GM23248 (cell line): Measurements from ENCODE around the gene CTRL. TPM values are rescaled to one million over a fixed set of nuclear protein-coding genes. Genes with fewer than 3 reads are reported as not detected.
A peak's percentile ranks its signal among the peaks of the same experiment; 100 is the strongest.

ENCODE experiments used
- DNase-seq: peaks from one replicate; pipeline ENCODE4 v3.0.0-alpha.2; 2015
- H2AFZ ChIP-seq: fragments of 200-600 bp; sonication (generic); 2 replicates; pipeline ENCODE4 v1.6.1; 2016; ENCODE audit warnings: antibody characterized with exemption
- H3F3A ChIP-seq: fragments of 200-600 bp; sonication (generic); 2 replicates; pipeline ENCODE4 v1.6.1; 2016; ENCODE audit warnings: mild to moderate bottlenecking, antibody characterized with exemption, mixed run types; ENCODE audit not compliant: insufficient read depth
- H3K27ac ChIP-seq: fragments of 200-600 bp; sonication (generic); 2 replicates; pipeline ENCODE4 v1.5.1; 2016; ENCODE audit warnings: mild to moderate bottlenecking
- H3K27me3 ChIP-seq: fragments of 200-600 bp; sonication (generic); replicated peaks from 2 replicates; pipeline ENCODE4 v1.6.1; 2016; ENCODE audit warnings: mild to moderate bottlenecking; ENCODE audit not compliant: insufficient read depth
- H3K36me3 ChIP-seq: fragments of 200-600 bp; sonication (generic); 2 replicates; pipeline ENCODE4 v1.6.1; 2016; ENCODE audit warnings: low read depth, mild to moderate bottlenecking
- H3K4me1 ChIP-seq: fragments of 200-600 bp; sonication (generic); 2 replicates; pipeline ENCODE4 v1.6.1; 2016; ENCODE audit warnings: mild to moderate bottlenecking; ENCODE audit not compliant: insufficient read depth
- H3K4me2 ChIP-seq: fragments of 200-600 bp; sonication (generic); one replicate; pipeline ENCODE4 v1.6.1; 2016; ENCODE audit warnings: mild to moderate bottlenecking; ENCODE audit not compliant: unreplicated experiment
- H3K4me3 ChIP-seq: fragments of 200-600 bp; sonication (generic); 2 replicates; pipeline ENCODE4 v1.5.1; 2016; ENCODE audit warnings: mild to moderate bottlenecking
- H3K79me2 ChIP-seq: fragments of 200-600 bp; sonication (generic); 2 replicates; pipeline ENCODE4 v1.6.1; 2016; ENCODE audit warnings: mild to moderate bottlenecking; ENCODE audit not compliant: insufficient read depth
- H3K9ac ChIP-seq: fragments of 200-600 bp; sonication (generic); 2 replicates; pipeline ENCODE4 v1.6.1; 2016; ENCODE audit warnings: mild to moderate bottlenecking
- H3K9me2 ChIP-seq: fragments of 200-600 bp; sonication (generic); 2 replicates; pipeline ENCODE4 v1.6.1; 2016; ENCODE audit warnings: mixed run types, mild to moderate bottlenecking, moderate library complexity; ENCODE audit not compliant: insufficient read depth
- H3K9me3 ChIP-seq: fragments of 200-600 bp; sonication (generic); one replicate; pipeline ENCODE4 v1.6.1; 2017; ENCODE audit warnings: low read depth
- H4K20me1 ChIP-seq: fragments of 200-600 bp; sonication (generic); 2 replicates; pipeline ENCODE4 v1.6.0; 2016; ENCODE audit not compliant: insufficient read depth
- EZH2 ChIP-seq: fragments of 200-600 bp; sonication (generic); IDR thresholded peaks from 2 replicates; pipeline ENCODE4 v1.6.1; 2018; ENCODE audit warnings: antibody characterized with exemption, mild to moderate bottlenecking; ENCODE audit not compliant: insufficient read depth, poor library complexity, severe bottlenecking
- EZH2phosphoT487 ChIP-seq: fragments of 200-600 bp; sonication (generic); IDR thresholded peaks from 2 replicates; pipeline ENCODE4 v1.6.1; 2018; ENCODE audit warnings: antibody characterized with exemption, moderate library complexity, mild to moderate bottlenecking, low read depth; ENCODE audit not compliant: insufficient read depth
- WGBS, 2 experiments: methylation state at CpG; one replicate each; pipeline ENCODE4 v1.1.6; 2015 to 2017; ENCODE audit warnings: low lambda C conversion rate in 2 of 2, low coverage in 1 of 2; ENCODE audit errors: missing lambda C conversion rate in 2 of 2; 5-methylcytosine and 5-hydroxymethylcytosine counted together
- in situ Hi-C: fragments of 300-500 bp; cut with MboI; formaldehyde crosslinking; loops from 2 replicates; pipeline ENCODE4 v1.15.0; 2020
- polyA plus RNA-seq: library from polyadenylated mRNA; unstranded; fragments of >200 nt; fragmentation: Nextera tagmentation; extraction: Ambion mirVana; gene quantifications from 2 replicates; pipeline ENCODE4 v1.2.1, GENCODE V29; 2016
- total RNA-seq: library from RNA; depleted of rRNA; stranded (reverse); fragments of >200 nt; shearing (Covaris generic); gene quantifications from 2 replicates; pipeline ENCODE4 v1.2.3, GENCODE V29; 2014

The CTRL gene
- total and polyA plus RNA-seq, 2 experiments from 2014 or later: 3.8 TPM; not detected in 1

GRCh38 chr16:67883872-67884261, 47.8 kb downstream of the CTRL start:
- Histone ChIP-seq H3K9me3 (no peaks in the 10 kb centered on the region), H3F3A (peaks cover 11% of the 10 kb centered on the region), H3K36me3 (peaks cover 7% of the 10 kb centered on the region; the same call in 1 of the 2 replicates), H3K4me3 (no peak overlapping the region), H3K27ac (no peak overlapping the region), H3K9me2 (no peaks in the 10 kb centered on the region), H4K20me1 (no peaks in the 10 kb centered on the region), H3K4me2 (no peak overlapping the region), H3K9ac (no peak overlapping the region), H3K79me2 (no peaks in the 10 kb centered on the region), H3K4me1 (peaks cover 6% of the 10 kb centered on the region; the same call in 1 of the 2 replicates), H2AFZ (no peak overlapping the region), H3K27me3 (no peaks in the 10 kb centered on the region)
- in situ Hi-C loops: no loop called here
- 65 to 66% methylated on average over 11 of the region's 11 CpGs for WGBS, 2 experiments
- TF ChIP-seq EZH2phosphoT487 (no peak), EZH2 (no peak)
- DNase-seq: peak; percentile 61

- H3K9me3 ChIP-seq: no peaks in the 10 kb centered on the region
- no peak overlapping the region for H3K4me3 ChIP-seq
- in situ Hi-C loops: no loop called here
- H3K4me2 ChIP-seq: no peak overlapping the region
- H3K79me2 ChIP-seq: no peaks in the 10 kb centered on the region
- H4K20me1 ChIP-seq: no peaks in the 10 kb centered on the region
- no peak overlapping the region for H3K9ac ChIP-seq
- H3K9me2 ChIP-seq: no peaks in the 10 kb centered on the region
- no peak for DNase-seq
- TF ChIP-seq EZH2 (no peak), EZH2phosphoT487 (no peak)
- H3K27ac ChIP-seq: no peak overlapping the region
- WGBS, 2 experiments: 82 to 93% methylated on average over 6 of the region's 6 CpGs
- peaks cover 7% of the 10 kb centered on the region; the same call in 1 of the 2 replicates for H3K36me3 ChIP-seq
- peaks cover 6% of the 10 kb centered on the region; the same call in 1 of the 2 replicates for H3K4me1 ChIP-seq
- H3F3A ChIP-seq: peaks cover 11% of the 10 kb centered on the region
- H2AFZ ChIP-seq: no peak overlapping the region
- no peaks in the 10 kb centered on the region for H3K27me3 ChIP-seq
These were observed 48.4 kb downstream of the CTRL start for GRCh38 chr16:67883146-67883871.

GRCh38 chr16:67882374-67883145, 49.1 kb downstream of the CTRL start:
- DNase-seq: no peak
- Histone ChIP-seq H2AFZ (no peak overlapping the region), H3K36me3 (peaks cover 7% of the 10 kb centered on the region; the same call in 1 of the 2 replicates), H3K4me2 (no peak overlapping the region), H3K4me1 (peaks cover 6% of the 10 kb centered on the region; the same call in 1 of the 2 replicates), H3K27me3 (no peaks in the 10 kb centered on the region), H3K9ac (no peak overlapping the region), H3F3A (peaks cover 11% of the 10 kb centered on the region), H3K9me2 (no peaks in the 10 kb centered on the region), H4K20me1 (no peaks in the 10 kb centered on the region), H3K27ac (no peak overlapping the region), H3K79me2 (peaks cover 6% of the 10 kb centered on the region), H3K9me3 (no peaks in the 10 kb centered on the region), H3K4me3 (no peak overlapping the region)
- WGBS, 2 experiments: 75 to 78% methylated on average over 18 of the region's 18 CpGs
- in situ Hi-C loops: no loop called here
- TF ChIP-seq EZH2phosphoT487: no peak
- no peak for TF ChIP-seq EZH2

GRCh38 chr16:67881621-67882161, 50.0 kb downstream of the CTRL start:
- in situ Hi-C loops: no loop called here
- H3K36me3 ChIP-seq: peaks cover 7% of the 10 kb centered on the region; the same call in 1 of the 2 replicates
- WGBS, 2 experiments: 95 to 96% methylated on average over 21 of the region's 21 CpGs

More at GRCh38 chr16:67881621-67882161, 50.0 kb downstream of the CTRL start:
- Histone ChIP-seq H3K79me2 (peaks cover 14% of the 10 kb centered on the region), H2AFZ (no peak overlapping the region), H3K4me3 (no peak overlapping the region), H3F3A (peaks cover 11% of the 10 kb centered on the region), H4K20me1 (no peaks in the 10 kb centered on the region), H3K4me2 (no peak overlapping the region), H3K4me1 (peaks cover 6% of the 10 kb centered on the region; the same call in 1 of the 2 replicates), H3K9me3 (no peaks in the 10 kb centered on the region), H3K27me3 (no peaks in the 10 kb centered on the region), H3K27ac (no peak overlapping the region), H3K9me2 (no peaks in the 10 kb centered on the region), H3K9ac (no peak overlapping the region)
- DNase-seq: no peak
- TF ChIP-seq EZH2 (no peak), EZH2phosphoT487 (no peak)
